ENCODE results near the gene ICE2.

Gene ICE2

GRCh38 chr15:60460931-60461330, 18.0 kb downstream of the ICE2 start:
- no peak for DNase-seq (ENCODE audit: low read depth)
- H3K4me3 ChIP-seq (ENCODE audit: low read depth, low read length) = no peak overlapping the region
- TF ChIP-seq CTCF (IDR thresholded peaks at IDR 0.05; ENCODE audit: insufficient read depth, low read depth, low read length, missing control alignments) = no peak

GRCh38 chr15:60458721-60459120, 20.2 kb downstream of the ICE2 start:
- H3K4me3 ChIP-seq (ENCODE audit: low read depth, low read length) = no peak overlapping the region
- DNase-seq (ENCODE audit: low read depth) = no peak
- TF ChIP-seq CTCF (IDR thresholded peaks at IDR 0.05; ENCODE audit: insufficient read depth, low read depth, low read length, missing control alignments) = no peak

GRCh38 chr15:60457985-60458384, 21.0 kb downstream of the ICE2 start:
- H3K4me3 ChIP-seq (ENCODE audit: low read depth, low read length) = no peak overlapping the region
- TF ChIP-seq CTCF (IDR thresholded peaks at IDR 0.05; ENCODE audit: insufficient read depth, low read depth, low read length, missing control alignments) = no peak

GRCh38 chr15:60454824-60455223, 24.1 kb downstream of the ICE2 start:
- TF ChIP-seq CTCF (IDR thresholded peaks at IDR 0.05; ENCODE audit: insufficient read depth, low read depth, low read length, missing control alignments) = no peak
- no peak for DNase-seq (ENCODE audit: low read depth)

More at GRCh38 chr15:60457985-60458384, 21.0 kb downstream of the ICE2 start:
- no peak for DNase-seq (ENCODE audit: low read depth)

GRCh38 chr15:60448668-60449360, 30.1 kb downstream of the ICE2 start:
- no peak for DNase-seq (ENCODE audit: low read depth)

More at GRCh38 chr15:60454824-60455223, 24.1 kb downstream of the ICE2 start:
- H3K4me3 ChIP-seq (ENCODE audit: low read depth, low read length) = no peak overlapping the region

GRCh38 chr15:60444289-60444912, 34.5 kb downstream of the ICE2 start:
- peak; percentile 3 for TF ChIP-seq CTCF (IDR thresholded peaks at IDR 0.05; ENCODE audit: insufficient read depth, low read depth, low read length, missing control alignments)
- H3K4me3 ChIP-seq (ENCODE audit: low read depth, low read length) = no peak overlapping the region
- no peak for DNase-seq (ENCODE audit: low read depth)

More at GRCh38 chr15:60448668-60449360, 30.1 kb downstream of the ICE2 start:
- no peak for TF ChIP-seq CTCF (IDR thresholded peaks at IDR 0.05; ENCODE audit: insufficient read depth, low read depth, low read length, missing control alignments)
- no peak overlapping the region for H3K4me3 ChIP-seq (ENCODE audit: low read depth, low read length)

All from GM12865 (cell line).